Small intestine (tissue), 7 donors: ENCODE results near the gene KHNYN. TPM values are rescaled to one million over a fixed set of nuclear protein-coding genes. Genes with fewer than 3 reads are reported as not detected.
A peak's percentile ranks its signal among the peaks of the same experiment; 100 is the strongest.

Experiments
- DNase-seq, 2 donors: peaks; one replicate each; pipeline versions ENCODE4 v3.0.0 to v3.0.0-alpha.2; 2013
- FAIRE-seq: peaks from 2 replicates; lab custom pipeline; 2012; peaks lifted over from hg19 to GRCh38; lab: Jason Lieb, UNC
- H3K27ac ChIP-seq, 3 donors: one replicate each; pipeline ENCODE4 v1.5.1; 2013; ENCODE audit warnings: low read length in 2 of 3, mild to moderate bottlenecking in 2 of 3, control low read depth in 1 of 3, inconsistent platforms in 1 of 3, low read depth in 1 of 3, moderate library complexity in 1 of 3
- H3K27me3 ChIP-seq, 3 donors: one replicate each; pipeline ENCODE4 v1.6.1; 2013; ENCODE audit warnings: low read length in 3 of 3, inconsistent platforms in 1 of 3; ENCODE audit not compliant: control insufficient read depth in 3 of 3, insufficient read depth in 3 of 3
- H3K36me3 ChIP-seq, 3 donors: one replicate each; pipeline ENCODE4 v1.6.1; 2013; ENCODE audit warnings: low read length in 3 of 3, inconsistent platforms in 1 of 3, low read depth in 1 of 3, mild to moderate bottlenecking in 1 of 3, moderate library complexity in 1 of 3; ENCODE audit not compliant: control insufficient read depth in 3 of 3, insufficient read depth in 2 of 3
- H3K4me1 ChIP-seq, 3 donors: one replicate each; pipeline ENCODE4 v1.6.1; 2013; ENCODE audit warnings: low read length in 2 of 3, inconsistent platforms in 1 of 3, low read depth in 1 of 3, mild to moderate bottlenecking in 1 of 3, moderate library complexity in 1 of 3; ENCODE audit not compliant: control insufficient read depth in 3 of 3, insufficient read depth in 2 of 3
- H3K4me3 ChIP-seq, 3 donors: one replicate each; pipeline ENCODE4 v1.5.1; 2013; ENCODE audit warnings: low read length in 3 of 3, control low read depth in 1 of 3, inconsistent platforms in 1 of 3, low read depth in 1 of 3, mild to moderate bottlenecking in 1 of 3, moderate library complexity in 1 of 3
- H3K9me3 ChIP-seq, 2 donors: one replicate each; pipeline ENCODE4 v1.6.1; 2013; ENCODE audit warnings: low read depth in 1 of 2, low read length in 1 of 2; ENCODE audit not compliant: control insufficient read depth in 2 of 2, insufficient read depth in 1 of 2
- WGBS, 3 donors: extraction: QIAGEN DNeasy Blood & Tissue Kit; methylation state at CpG; one replicate each; pipeline ENCODE4 v1.1.7; 2013; 5-methylcytosine and 5-hydroxymethylcytosine counted together
- polyA plus RNA-seq, 4 donors: library from polyadenylated mRNA; stranded (reverse) in 3 of 4; unstranded in 1 of 4; fragments of 200-250 nt in 3 of 4; fragments of 120-200 nt in 1 of 4; gene quantifications; one replicate each; pipeline versions ENCODE4 v1.2.1 to v1.2.3, GENCODE V29; 2013
- donor health status: healthy with polysubstance abuse.
- donor health status: control.
- donor health status: control.
- donor health status: Bipolar disorder and iron deficiency.
- donor health status: healthy.

KHNYN gene
- polyA plus RNA-seq, 4 donors = 21.3 to 75.6 (median 36.4) TPM

GRCh38 chr14:24415421-24416253 is 14.1 kb upstream of the KHNYN start:
- WGBS, 3 donors = 88 to 90% (median 89%) methylated on average over 24 to 25 of the region's 25 CpGs
- peaks cover 0 to 59% (median 0%) of the 10 kb centered on the region in 3 donors for H3K36me3 ChIP-seq
- H3K4me3 ChIP-seq = no peak overlapping the region
- no peaks in the 10 kb centered on the region for H3K9me3 ChIP-seq
- H3K4me1 ChIP-seq = peaks cover 0 to 4% (median 3%) of the 10 kb centered on the region in 3 donors
- FAIRE-seq (no peak), DNase-seq (no peak)
- H3K27me3 ChIP-seq = no peaks in the 10 kb centered on the region
- H3K27ac ChIP-seq = no peak overlapping the region

- Histone ChIP-seq H3K27ac (no peak overlapping the region), H3K4me3 (no peak overlapping the region), H3K36me3 (peaks cover 0 to 52% (median 0%) of the 10 kb centered on the region in 3 donors), H3K9me3 (no peaks in the 10 kb centered on the region), H3K4me1 (peaks cover 0 to 4% (median 3%) of the 10 kb centered on the region in 3 donors), H3K27me3 (no peaks in the 10 kb centered on the region)
- WGBS, 3 donors = 75 to 78% (median 75%) methylated on average over 19 of the region's 19 CpGs
- FAIRE-seq = no peak
- no peak for DNase-seq
These were observed 13.4 kb upstream of the KHNYN start for GRCh38 chr14:24416254-24416931.

- H3K9me3 ChIP-seq = no peaks in the 10 kb centered on the region
- no peak overlapping the region for H3K27ac ChIP-seq
- 75 to 91% (median 83%) methylated on average over 16 of the region's 16 CpGs for WGBS, 3 donors
- DNase-seq (no peak), FAIRE-seq (no peak)
- no peaks in the 10 kb centered on the region for H3K27me3 ChIP-seq
- H3K36me3 ChIP-seq = peaks cover 0 to 45% (median 0%) of the 10 kb centered on the region in 3 donors
- H3K4me1 ChIP-seq = peaks cover 0 to 4% (median 3%) of the 10 kb centered on the region in 3 donors
- no peak overlapping the region for H3K4me3 ChIP-seq
These were observed 12.7 kb upstream of the KHNYN start for GRCh38 chr14:24416932-24417619.

GRCh38 chr14:24417832-24418491 is 11.8 kb upstream of the KHNYN start:
- no peak for DNase-seq
- no peak for FAIRE-seq
- peaks cover 5 to 9% (median 8%) of the 10 kb centered on the region in 3 donors for H3K4me1 ChIP-seq
- 63 to 75% (median 69%) methylated on average over 6 of the region's 6 CpGs for WGBS, 3 donors
- H3K27me3 ChIP-seq = no peaks in the 10 kb centered on the region
- no peaks in the 10 kb centered on the region for H3K9me3 ChIP-seq
- H3K36me3 ChIP-seq = peaks cover 0 to 39% (median 0%) of the 10 kb centered on the region in 3 donors
- H3K27ac ChIP-seq = peak overlapping the region in 1 of 3 donors; percentile 73
- H3K4me3 ChIP-seq = no peak overlapping the region

- H3K27ac ChIP-seq = peak overlapping the region in 2 of 3 donors; percentile 57 to 73
- H3K4me3 ChIP-seq = no peak overlapping the region
- WGBS, 3 donors = 9 to 43% (median 26%) methylated on average over 6 of the region's 6 CpGs
- DNase-seq = peak in 1 of 2 donors; percentile 76
- H3K9me3 ChIP-seq = no peaks in the 10 kb centered on the region
- no peaks in the 10 kb centered on the region for H3K27me3 ChIP-seq
- peaks cover 0 to 35% (median 0%) of the 10 kb centered on the region in 3 donors for H3K36me3 ChIP-seq
- peaks cover 5 to 13% (median 9%) of the 10 kb centered on the region in 3 donors for H3K4me1 ChIP-seq
- FAIRE-seq = no peak
These were observed 11.3 kb upstream of the KHNYN start for GRCh38 chr14:24418492-24418873.

- peaks cover 0 to under 1% (median 0%) of the 10 kb centered on the region in 3 donors for H3K36me3 ChIP-seq
- no peaks in the 10 kb centered on the region for H3K9me3 ChIP-seq
- H3K4me1 ChIP-seq = peaks cover 5 to 42% (median 14%) of the 10 kb centered on the region in 3 donors
- FAIRE-seq = no peak
- H3K27me3 ChIP-seq = no peaks in the 10 kb centered on the region
- WGBS, 3 donors = 67 to 91% (median 67%) methylated on average over 4 of the region's 4 CpGs
- DNase-seq = no peak
- no peak overlapping the region for H3K4me3 ChIP-seq
- H3K27ac ChIP-seq = peak overlapping the region in 2 of 3 donors; percentile 85
These were observed 7.5 kb upstream of the KHNYN start for GRCh38 chr14:24422261-24422660.

- DNase-seq (peak; percentile 81 to 93), FAIRE-seq (no peak)
- peak overlapping the region; percentile 67 to 85 (median 85) for H3K27ac ChIP-seq
These were observed 6.8 kb upstream of the KHNYN start for GRCh38 chr14:24422694-24423601.

More at GRCh38 chr14:24422694-24423601, 6.8 kb upstream of the KHNYN start:
- Histone ChIP-seq H3K4me3 (peak overlapping the region in 2 of 3 donors; percentile 28 to 53), H3K36me3 (no peaks in the 10 kb centered on the region), H3K27me3 (no peaks in the 10 kb centered on the region), H3K9me3 (no peaks in the 10 kb centered on the region), H3K4me1 (peaks cover 5 to 49% (median 14%) of the 10 kb centered on the region in 3 donors)
- 30 to 57% (median 43%) methylated on average over 12 of the region's 12 CpGs for WGBS, 3 donors
